ENCODE data around the gene GALK1. TPM values are rescaled to one million over a fixed set of nuclear protein-coding genes. Genes with fewer than 3 reads are reported as not detected.
A peak's percentile ranks its signal among the peaks of the same experiment; 100 is the strongest.

GALK1 gene
- total and polyA plus RNA-seq, 9 of the 15 experiments (the other 6 are each of a cell fraction or from before 2014, with no cell fraction given): 0.45 to 51.6 (median 17.4) TPM

DNA sequence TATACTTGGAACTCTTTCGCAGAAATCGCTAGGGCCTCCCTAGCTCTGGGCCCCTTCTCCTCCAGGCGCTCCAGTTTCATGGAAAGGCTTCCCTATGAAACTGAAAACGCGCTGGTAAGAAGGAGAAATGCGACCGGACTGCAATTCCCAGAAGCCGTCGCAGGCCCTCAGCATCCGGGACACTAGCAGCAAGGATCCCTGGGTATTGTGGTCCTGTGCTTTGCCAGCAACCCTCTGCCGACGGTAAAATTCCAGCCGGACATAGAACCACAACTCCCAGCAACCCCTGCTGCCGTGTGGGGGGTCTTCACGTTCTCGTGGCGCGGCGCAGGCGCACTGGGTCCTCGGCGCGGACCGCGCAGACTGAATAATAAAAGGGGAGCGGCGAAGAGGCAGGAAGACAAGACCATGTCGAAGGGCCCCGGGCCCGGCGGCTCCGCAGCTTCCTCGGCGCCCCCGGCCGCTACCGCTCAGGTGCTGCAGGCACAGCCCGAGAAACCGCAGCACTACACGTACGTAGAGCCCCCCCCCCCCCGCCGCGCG lies 19.6 kb upstream of the GALK1 start, which contains the start of gene UNK (continued):
- TF ChIP-seq, protein P1, sequence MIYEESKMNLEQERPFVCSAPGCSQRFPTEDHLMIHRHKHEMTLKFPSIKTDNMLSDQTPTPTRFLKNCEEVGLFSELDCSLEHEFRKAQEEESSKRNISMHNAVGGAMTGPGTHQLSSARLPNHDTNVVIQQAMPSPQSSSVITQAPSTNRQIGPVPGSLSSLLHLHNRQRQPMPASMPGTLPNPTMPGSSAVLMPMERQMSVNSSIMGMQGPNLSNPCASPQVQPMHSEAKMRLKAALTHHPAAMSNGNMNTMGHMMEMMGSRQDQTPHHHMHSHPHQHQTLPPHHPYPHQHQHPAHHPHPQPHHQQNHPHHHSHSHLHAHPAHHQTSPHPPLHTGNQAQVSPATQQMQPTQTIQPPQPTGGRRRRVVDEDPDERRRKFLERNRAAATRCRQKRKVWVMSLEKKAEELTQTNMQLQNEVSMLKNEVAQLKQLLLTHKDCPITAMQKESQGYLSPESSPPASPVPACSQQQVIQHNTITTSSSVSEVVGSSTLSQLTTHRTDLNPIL (CRISPR knock-in tag; IDR thresholded peaks at IDR 0.05): no peak
- TF ChIP-seq NCOA2 (IDR thresholded peaks at IDR 0.05; ENCODE audit: partially characterized antibody in 2 of 2) (no peak), NELFE (IDR thresholded peaks at IDR 0.05; ENCODE audit: insufficient read depth, insufficient read length) (no peak), ASH1L (IDR thresholded peaks at IDR 0.05; ENCODE audit: borderline replicate concordance, low read depth, partially characterized antibody) (peak; percentile 72), CEBPG (CRISPR knock-in tag; IDR thresholded peaks at IDR 0.05) (no peak; the same call in 1 of the 2 replicates), CEBPG (tag; conservative IDR thresholded peaks at IDR 0.05 in 1 of 2, IDR thresholded peaks at IDR 0.05 in 1 of 2) (no peak), SMARCC2 (IDR thresholded peaks at IDR 0.05; ENCODE audit: low read depth) (no peak), POLR3A (IDR thresholded peaks at IDR 0.05; ENCODE audit: borderline replicate concordance, extremely low read depth, insufficient read depth, insufficient read length) (no peak), TARDBP (IDR thresholded peaks at IDR 0.05) (no peak), FOSL1 (tag; conservative IDR thresholded peaks at IDR 0.05) (no peak), TGIF2 (CRISPR knock-in tag; IDR thresholded peaks at IDR 0.05) (no peak), MAFG (tag; conservative IDR thresholded peaks at IDR 0.05) (no peak), ZKSCAN3 (CRISPR knock-in tag; IDR thresholded peaks at IDR 0.05) (no peak), NFE2 (IDR thresholded peaks at IDR 0.05; ENCODE audit: low read depth) (no peak), ZNF584 (CRISPR knock-in tag; IDR thresholded peaks at IDR 0.05; ENCODE audit: low read depth) (peak; percentile 89), ETV6 (IDR thresholded peaks at IDR 0.05; ENCODE audit: borderline replicate concordance in 1 of 2, low read depth in 2 of 2, low read length in 1 of 2) (no peak), ETV6 (CRISPR knock-in tag; IDR thresholded peaks at IDR 0.05; ENCODE audit: borderline replicate concordance) (no peak), TBL1XR1 (IDR thresholded peaks at IDR 0.05; ENCODE audit: low read length in 2 of 2) (no peak)
- TF ChIP-seq, protein P2, sequence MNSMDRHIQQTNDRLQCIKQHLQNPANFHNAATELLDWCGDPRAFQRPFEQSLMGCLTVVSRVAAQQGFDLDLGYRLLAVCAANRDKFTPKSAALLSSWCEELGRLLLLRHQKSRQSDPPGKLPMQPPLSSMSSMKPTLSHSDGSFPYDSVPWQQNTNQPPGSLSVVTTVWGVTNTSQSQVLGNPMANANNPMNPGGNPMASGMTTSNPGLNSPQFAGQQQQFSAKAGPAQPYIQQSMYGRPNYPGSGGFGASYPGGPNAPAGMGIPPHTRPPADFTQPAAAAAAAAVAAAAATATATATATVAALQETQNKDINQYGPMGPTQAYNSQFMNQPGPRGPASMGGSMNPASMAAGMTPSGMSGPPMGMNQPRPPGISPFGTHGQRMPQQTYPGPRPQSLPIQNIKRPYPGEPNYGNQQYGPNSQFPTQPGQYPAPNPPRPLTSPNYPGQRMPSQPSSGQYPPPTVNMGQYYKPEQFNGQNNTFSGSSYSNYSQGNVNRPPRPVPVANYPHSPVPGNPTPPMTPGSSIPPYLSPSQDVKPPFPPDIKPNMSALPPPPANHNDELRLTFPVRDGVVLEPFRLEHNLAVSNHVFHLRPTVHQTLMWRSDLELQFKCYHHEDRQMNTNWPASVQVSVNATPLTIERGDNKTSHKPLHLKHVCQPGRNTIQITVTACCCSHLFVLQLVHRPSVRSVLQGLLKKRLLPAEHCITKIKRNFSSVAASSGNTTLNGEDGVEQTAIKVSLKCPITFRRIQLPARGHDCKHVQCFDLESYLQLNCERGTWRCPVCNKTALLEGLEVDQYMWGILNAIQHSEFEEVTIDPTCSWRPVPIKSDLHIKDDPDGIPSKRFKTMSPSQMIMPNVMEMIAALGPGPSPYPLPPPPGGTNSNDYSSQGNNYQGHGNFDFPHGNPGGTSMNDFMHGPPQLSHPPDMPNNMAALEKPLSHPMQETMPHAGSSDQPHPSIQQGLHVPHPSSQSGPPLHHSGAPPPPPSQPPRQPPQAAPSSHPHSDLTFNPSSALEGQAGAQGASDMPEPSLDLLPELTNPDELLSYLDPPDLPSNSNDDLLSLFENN (IDR thresholded peaks at IDR 0.05; ENCODE audit: low read depth in 2 of 2, low read length in 2 of 2): peak in 1 of 2 experiments; percentile 21; a peak in 1 of 4 replicates
- TF ChIP-seq, protein P3, sequence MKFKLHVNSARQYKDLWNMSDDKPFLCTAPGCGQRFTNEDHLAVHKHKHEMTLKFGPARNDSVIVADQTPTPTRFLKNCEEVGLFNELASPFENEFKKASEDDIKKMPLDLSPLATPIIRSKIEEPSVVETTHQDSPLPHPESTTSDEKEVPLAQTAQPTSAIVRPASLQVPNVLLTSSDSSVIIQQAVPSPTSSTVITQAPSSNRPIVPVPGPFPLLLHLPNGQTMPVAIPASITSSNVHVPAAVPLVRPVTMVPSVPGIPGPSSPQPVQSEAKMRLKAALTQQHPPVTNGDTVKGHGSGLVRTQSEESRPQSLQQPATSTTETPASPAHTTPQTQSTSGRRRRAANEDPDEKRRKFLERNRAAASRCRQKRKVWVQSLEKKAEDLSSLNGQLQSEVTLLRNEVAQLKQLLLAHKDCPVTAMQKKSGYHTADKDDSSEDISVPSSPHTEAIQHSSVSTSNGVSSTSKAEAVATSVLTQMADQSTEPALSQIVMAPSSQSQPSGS (CRISPR knock-in tag; IDR thresholded peaks at IDR 0.05): no peak
- TF ChIP-seq, protein P4, sequence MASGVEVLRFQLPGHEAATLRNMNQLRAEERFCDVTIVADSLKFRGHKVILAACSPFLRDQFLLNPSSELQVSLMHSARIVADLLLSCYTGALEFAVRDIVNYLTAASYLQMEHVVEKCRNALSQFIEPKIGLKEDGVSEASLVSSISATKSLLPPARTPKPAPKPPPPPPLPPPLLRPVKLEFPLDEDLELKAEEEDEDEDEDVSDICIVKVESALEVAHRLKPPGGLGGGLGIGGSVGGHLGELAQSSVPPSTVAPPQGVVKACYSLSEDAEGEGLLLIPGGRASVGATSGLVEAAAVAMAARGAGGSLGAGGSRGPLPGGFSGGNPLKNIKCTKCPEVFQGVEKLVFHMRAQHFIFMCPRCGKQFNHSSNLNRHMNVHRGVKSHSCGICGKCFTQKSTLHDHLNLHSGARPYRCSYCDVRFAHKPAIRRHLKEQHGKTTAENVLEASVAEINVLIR (CRISPR knock-in tag; IDR thresholded peaks at IDR 0.05): peak; percentile 83

Measured in K562 (cell line).